KMS-11 (cell line): ENCODE measurements around the gene TBC1D4.

Experiments
- H2AFZ ChIP-seq: fragments of 200-600 bp; sonication (generic); 2 replicates; pipeline ENCODE4 v1.6.1; 2016; ENCODE audit warnings: antibody characterized with exemption, mixed run types, low read depth
- H3K27ac ChIP-seq: fragments of 200-600 bp; sonication (generic); 2 replicates; pipeline ENCODE4 v1.6.1; 2016; ENCODE audit warnings: mild to moderate bottlenecking, mixed run types
- H3K27me3 ChIP-seq: fragments of 200-600 bp; sonication (generic); 2 replicates; pipeline ENCODE4 v1.6.1; 2017; ENCODE audit warnings: mild to moderate bottlenecking, low read depth, mixed run types, moderate library complexity; ENCODE audit not compliant: insufficient read depth
- H3K36me3 ChIP-seq: fragments of 200-600 bp; sonication (generic); 2 replicates; pipeline ENCODE4 v1.6.1; 2017; ENCODE audit warnings: mild to moderate bottlenecking, mixed run types; ENCODE audit not compliant: insufficient read depth
- H3K4me1 ChIP-seq: fragments of 200-600 bp; sonication (generic); 2 replicates; pipeline ENCODE4 v1.6.1; 2016; ENCODE audit warnings: mild to moderate bottlenecking, low read depth, mixed run types; ENCODE audit not compliant: poor library complexity, severe bottlenecking
- H3K4me2 ChIP-seq: fragments of 200-600 bp; sonication (generic); 2 replicates; pipeline ENCODE4 v1.7.0; 2016; ENCODE audit warnings: mild to moderate bottlenecking, mixed run types
- H3K4me3 ChIP-seq: fragments of 200-600 bp; sonication (generic); IDR thresholded peaks from 2 replicates; pipeline ENCODE4 v1.6.1; 2017; ENCODE audit warnings: low read depth, low read length, mixed read lengths; ENCODE audit not compliant: insufficient read depth
- H3K79me2 ChIP-seq: fragments of 200-600 bp; sonication (generic); 2 replicates; pipeline ENCODE4 v1.6.1; 2016; ENCODE audit warnings: low read depth, mixed run types; ENCODE audit not compliant: insufficient read depth
- H3K9ac ChIP-seq: fragments of 200-600 bp; sonication (generic); 2 replicates; pipeline ENCODE4 v1.6.1; 2016; ENCODE audit warnings: mild to moderate bottlenecking, mixed run types
- H4K20me1 ChIP-seq: fragments of 200-600 bp; sonication (generic); 2 replicates; pipeline ENCODE4 v1.6.1; 2016; ENCODE audit warnings: mild to moderate bottlenecking, mixed run types; ENCODE audit not compliant: insufficient read depth
- TF ChIP-seq, protein P1 (sequence below): fragments of 200-600 bp; sonication (generic); conservative IDR thresholded peaks from 2 replicates; pipeline ENCODE4 v1.6.1; 2017; ENCODE audit warnings: low read depth, mild to moderate bottlenecking, antibody characterized with exemption, low read length, moderate library complexity, mixed read lengths

The TBC1D4 gene

DNA sequence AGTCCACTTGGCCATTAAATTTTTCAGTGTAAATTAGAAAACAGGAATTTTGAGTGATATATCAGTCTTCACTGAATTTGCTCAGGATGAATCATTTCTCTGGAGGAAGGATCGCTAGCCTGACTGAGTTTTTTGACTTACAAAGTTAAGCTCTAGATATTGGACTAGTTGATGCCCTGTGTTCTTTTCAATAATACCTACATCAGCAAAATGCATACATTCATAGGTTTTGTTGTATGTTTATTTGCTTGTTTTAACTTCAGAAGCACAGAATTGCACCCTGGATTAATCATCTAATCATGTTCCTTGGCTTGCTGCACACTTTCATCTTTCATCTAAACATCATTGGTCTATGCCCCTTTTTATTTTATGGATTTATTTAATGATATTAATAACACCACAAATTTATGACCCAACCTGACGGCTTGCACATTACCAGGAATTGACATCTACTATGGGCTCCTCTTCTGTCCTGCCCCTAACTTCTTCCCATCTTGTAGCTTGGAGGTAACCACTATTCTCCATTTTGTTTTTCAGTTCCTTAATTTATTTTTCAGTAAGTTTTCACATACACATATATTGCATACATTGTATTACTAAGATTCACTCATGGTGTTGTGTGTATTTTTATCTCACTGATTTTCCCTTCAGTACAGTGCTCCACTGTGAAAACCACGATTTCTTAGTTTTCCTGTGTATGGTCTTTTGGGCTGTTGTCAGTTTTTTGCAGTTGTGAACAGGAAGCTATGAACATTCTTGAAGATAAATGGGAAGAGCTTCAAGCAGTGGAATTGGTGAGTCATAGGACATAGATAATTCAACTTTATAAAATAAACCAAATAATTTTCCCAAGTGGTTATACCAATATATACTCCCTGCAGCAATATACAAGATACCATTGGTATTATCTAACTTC is 32.4 kb upstream of the TBC1D4 start:
- Histone ChIP-seq H3K27ac (no peak overlapping the region), H4K20me1 (no peaks in the 10 kb centered on the region), H3K36me3 (no peaks in the 10 kb centered on the region), H3K9ac (no peak overlapping the region), H3K4me3 (no peak overlapping the region), H3K4me2 (no peak overlapping the region), H3K27me3 (no peaks in the 10 kb centered on the region), H2AFZ (no peak overlapping the region), H3K79me2 (no peaks in the 10 kb centered on the region), H3K4me1 (peaks cover 14% of the 10 kb centered on the region)
- TF ChIP-seq, protein P1, sequence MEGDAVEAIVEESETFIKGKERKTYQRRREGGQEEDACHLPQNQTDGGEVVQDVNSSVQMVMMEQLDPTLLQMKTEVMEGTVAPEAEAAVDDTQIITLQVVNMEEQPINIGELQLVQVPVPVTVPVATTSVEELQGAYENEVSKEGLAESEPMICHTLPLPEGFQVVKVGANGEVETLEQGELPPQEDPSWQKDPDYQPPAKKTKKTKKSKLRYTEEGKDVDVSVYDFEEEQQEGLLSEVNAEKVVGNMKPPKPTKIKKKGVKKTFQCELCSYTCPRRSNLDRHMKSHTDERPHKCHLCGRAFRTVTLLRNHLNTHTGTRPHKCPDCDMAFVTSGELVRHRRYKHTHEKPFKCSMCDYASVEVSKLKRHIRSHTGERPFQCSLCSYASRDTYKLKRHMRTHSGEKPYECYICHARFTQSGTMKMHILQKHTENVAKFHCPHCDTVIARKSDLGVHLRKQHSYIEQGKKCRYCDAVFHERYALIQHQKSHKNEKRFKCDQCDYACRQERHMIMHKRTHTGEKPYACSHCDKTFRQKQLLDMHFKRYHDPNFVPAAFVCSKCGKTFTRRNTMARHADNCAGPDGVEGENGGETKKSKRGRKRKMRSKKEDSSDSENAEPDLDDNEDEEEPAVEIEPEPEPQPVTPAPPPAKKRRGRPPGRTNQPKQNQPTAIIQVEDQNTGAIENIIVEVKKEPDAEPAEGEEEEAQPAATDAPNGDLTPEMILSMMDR, result no peak

- Histone ChIP-seq H4K20me1 (no peaks in the 10 kb centered on the region), H3K9ac (no peak overlapping the region), H2AFZ (no peak overlapping the region), H3K27ac (no peak overlapping the region), H3K27me3 (no peaks in the 10 kb centered on the region), H3K4me3 (no peak overlapping the region), H3K79me2 (no peaks in the 10 kb centered on the region), H3K36me3 (no peaks in the 10 kb centered on the region), H3K4me1 (peaks cover 14% of the 10 kb centered on the region), H3K4me2 (no peak overlapping the region)
- TF ChIP-seq, protein P1, result no peak
Observed at GRCh38 chr13:75513271-75513670, 31.3 kb upstream of the TBC1D4 start.

GRCh38 chr13:75512253-75512652 is 30.3 kb upstream of the TBC1D4 start:
- TF ChIP-seq, protein P1, result no peak
- no peaks in the 10 kb centered on the region for H3K36me3 ChIP-seq
- no peak overlapping the region for H3K4me3 ChIP-seq
- no peak overlapping the region for H2AFZ ChIP-seq
- no peak overlapping the region for H3K27ac ChIP-seq
- no peaks in the 10 kb centered on the region for H3K79me2 ChIP-seq
- H3K9ac ChIP-seq, result no peak overlapping the region
- peaks cover 14% of the 10 kb centered on the region for H3K4me1 ChIP-seq
- H3K27me3 ChIP-seq, result no peaks in the 10 kb centered on the region
- no peak overlapping the region for H3K4me2 ChIP-seq
- no peaks in the 10 kb centered on the region for H4K20me1 ChIP-seq

DNA sequence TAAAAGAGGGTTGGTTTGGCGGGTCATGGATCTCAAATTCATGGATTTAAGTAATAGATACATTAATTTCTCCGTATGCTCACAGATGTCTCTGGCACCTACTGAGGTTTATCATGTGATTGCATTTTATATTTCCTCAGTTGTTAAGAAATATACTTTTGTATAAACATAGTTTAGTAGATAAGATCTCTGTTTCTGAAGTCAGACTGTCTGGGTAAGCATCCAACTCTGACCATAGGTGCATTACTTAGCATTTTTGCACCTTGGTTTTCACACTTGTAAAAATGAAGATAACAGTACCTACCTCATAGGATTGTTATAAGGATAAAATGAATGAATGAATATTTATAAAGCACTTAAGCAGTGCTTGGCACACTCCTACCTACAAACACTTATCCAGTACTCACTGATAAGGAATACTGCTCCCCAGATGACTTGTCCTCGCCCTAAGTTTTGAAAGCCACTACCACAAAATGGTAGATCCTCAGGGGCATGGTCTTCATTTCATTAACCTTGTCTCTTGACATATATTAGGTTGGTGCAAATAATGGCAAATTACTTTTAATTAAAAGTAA is 29.2 kb upstream of the TBC1D4 start:
- no peaks in the 10 kb centered on the region for H4K20me1 ChIP-seq
- H3K27ac ChIP-seq, result no peak overlapping the region
- no peaks in the 10 kb centered on the region for H3K36me3 ChIP-seq
- peaks cover 14% of the 10 kb centered on the region for H3K4me1 ChIP-seq
- H3K4me3 ChIP-seq, result no peak overlapping the region
- TF ChIP-seq, protein P1, result no peak
- no peak overlapping the region for H3K9ac ChIP-seq
- H2AFZ ChIP-seq, result no peak overlapping the region
- no peak overlapping the region for H3K4me2 ChIP-seq
- no peaks in the 10 kb centered on the region for H3K79me2 ChIP-seq
- no peaks in the 10 kb centered on the region for H3K27me3 ChIP-seq
